Spleen (tissue), 11 donors: ENCODE results near the gene OR8J3. TPM values are rescaled to one million over a fixed set of nuclear protein-coding genes. Genes with fewer than 3 reads are reported as not detected.

ENCODE experiments used
- DNase-seq: peaks from one replicate; pipeline ENCODE4 v3.0.0-alpha.2; 2020
- H3K27ac ChIP-seq, 8 donors: fragments of 200-600 bp; sonication (generic) in 7 of 8; 1 replicate in 4 of 8; 2 replicates in 4 of 8; pipeline versions ENCODE4 v1.5.0 to v1.8.0; 2016 to 2021; ENCODE audit warnings: inconsistent platforms in 4 of 8, mild to moderate bottlenecking in 4 of 8, moderate library complexity in 1 of 8
- H3K27me3 ChIP-seq, 7 donors: fragments of 200-600 bp; sonication (generic) in 6 of 7; replicated peaks in 1 of 7; 1 replicate in 4 of 7; 2 replicates in 3 of 7; pipeline versions ENCODE4 v1.5.0 to v1.8.0; 2016 to 2021; ENCODE audit warnings: inconsistent platforms in 3 of 7, mild to moderate bottlenecking in 1 of 7
- H3K36me3 ChIP-seq, 6 donors: fragments of 200-600 bp; sonication (generic) in 5 of 6; 1 replicate in 4 of 6; 2 replicates in 2 of 6; pipeline versions ENCODE4 v1.5.0 to v1.8.0; 2016 to 2021; ENCODE audit warnings: inconsistent platforms in 2 of 6
- H3K4me1 ChIP-seq, 6 donors: fragments of 200-600 bp; sonication (generic) in 5 of 6; 1 replicate in 3 of 6; 2 replicates in 3 of 6; pipeline versions ENCODE4 v1.5.0 to v1.8.0; 2016 to 2021; ENCODE audit warnings: inconsistent platforms in 3 of 6
- H3K4me3 ChIP-seq, 8 donors: fragments of 200-600 bp; sonication (generic) in 7 of 8; 1 replicate in 4 of 8; 2 replicates in 4 of 8; pipeline versions ENCODE4 v1.5.0 to v1.8.0; 2016 to 2021; ENCODE audit warnings: inconsistent platforms in 4 of 8, mild to moderate bottlenecking in 4 of 8, moderate library complexity in 2 of 8
- H3K9me3 ChIP-seq, 8 donors: fragments of 200-600 bp; sonication (generic) in 7 of 8; 1 replicate in 4 of 8; 2 replicates in 4 of 8; pipeline versions ENCODE4 v1.5.0 to v1.8.0; 2016 to 2021; ENCODE audit warnings: inconsistent platforms in 4 of 8
- POLR2A ChIP-seq, 3 donors: fragments of 450-650 bp; IDR thresholded peaks; one replicate each; pipeline ENCODE4 v1.5.1; 2017; ENCODE audit warnings: antibody characterized with exemption in 3 of 3, mild to moderate bottlenecking in 1 of 3
- WGBS, 5 donors: extraction: QIAGEN DNeasy Blood & Tissue Kit in 3 of 5; methylation state at CpG; one replicate each; pipeline versions ENCODE4 v1.1.5 to v1.1.7; 2013 to 2018; 5-methylcytosine and 5-hydroxymethylcytosine counted together
- intact Hi-C: fragments of 100-400 bp; cut with DNase I; formaldehyde crosslinking; loops from one replicate; pipeline ENCODE4 v1.15.0; 2023; ENCODE audit warnings: low total_unique reads
- polyA plus RNA-seq, 3 donors: library from polyadenylated mRNA; stranded (reverse); fragments of 200-250 nt; gene quantifications; one replicate each; pipeline ENCODE4 v1.2.1, GENCODE V29; 2013
- small RNA-seq, 4 donors: library from RNA; depleted of rRNA; stranded (forward); fragments of <200 nt; gene quantifications; one replicate each; pipeline ENCODE3, GENCODE V24; 2016
- total RNA-seq, 7 donors: library from RNA; depleted of rRNA in 3 of 7; stranded (reverse); fragments of >200 nt in 3 of 7; fragmentation: NEBNext Ultra II Directional in 4 of 7; extraction: Animal tissue kit (Norgen Biotek cat#: 25700) in 4 of 7; gene quantifications; one replicate each; pipeline versions ENCODE4 v1.1.0 to v1.2.1, GENCODE V29; 2016 to 2021
- donor health status: healthy with polysubstance abuse.
- donor health status: DM: no; HTN: no; CAD: no; lungs with moderate emphysema.
- donor health status: DM: no; HTN: no; CAD: no.
- donor health status: Bipolar disorder and iron deficiency.
- donor health status: healthy.
- donor health status: DM: no; HTN: no; CAD: no.
- donor health status: DM: yes; HTN: yes; CAD: no.

OR8J3 gene
- total and polyA plus RNA-seq, 10 donors = not detected

DNA sequence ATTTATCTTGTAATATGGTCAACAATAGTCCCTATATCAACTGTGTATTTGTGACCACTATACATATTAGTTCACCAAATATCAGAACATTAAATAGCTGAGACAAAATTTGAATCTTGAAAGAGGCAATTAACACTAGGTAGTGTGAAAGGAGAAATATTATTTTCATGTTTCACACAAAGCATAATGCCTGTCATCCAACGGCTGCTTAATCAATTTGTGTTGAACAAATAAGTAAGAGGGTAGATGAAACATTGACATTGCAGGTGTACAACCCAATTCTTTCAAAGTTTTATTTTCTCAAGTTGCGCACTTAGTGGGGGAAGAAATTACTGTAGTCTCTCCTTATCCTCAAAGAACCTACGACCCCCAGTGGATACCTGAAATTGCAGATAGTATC lies 50.3 kb downstream of the OR8J3 start:
- DNase-seq = no peak
- WGBS, 5 donors = 66 to 78% (median 76%) methylated on average over 3 of the region's 3 CpGs
- H3K27me3 ChIP-seq = no peaks in the 10 kb centered on the region
- no peak overlapping the region for H3K27ac ChIP-seq
- no peak for TF ChIP-seq POLR2A (IDR thresholded peaks at IDR 0.05)
- peaks cover 0 to 3% (median 0%) of the 10 kb centered on the region in 8 donors for H3K9me3 ChIP-seq
- no peaks in the 10 kb centered on the region for H3K36me3 ChIP-seq
- H3K4me1 ChIP-seq = no peaks in the 10 kb centered on the region
- no peak overlapping the region for H3K4me3 ChIP-seq
- intact Hi-C loops = no loop called here

Small RNAs within 50 kb of the gene (small RNA-seq; reads per million reads assigned to genes)
- gene OR8I4P = 0 reads per million in 4 donors

Other genes with a start within 250 kb of the OR8J3 start
- gene OR5W2, start 225.6 kb downstream of the OR8J3 start, total RNA-seq = not detected
- not detected for gene OR5W2, start 225.6 kb downstream of the OR8J3 start, polyA plus RNA-seq
- not detected for gene OR5I1, start 203.8 kb downstream of the OR8J3 start, total RNA-seq
- not detected for gene OR5I1, start 203.8 kb downstream of the OR8J3 start, polyA plus RNA-seq
- not detected for gene OR10AG1, start 170.3 kb downstream of the OR8J3 start, total RNA-seq
- gene OR10AG1, start 170.3 kb downstream of the OR8J3 start, polyA plus RNA-seq = not detected
- not detected for gene OR5F1, start 145.6 kb downstream of the OR8J3 start, total RNA-seq
- gene OR5F1, start 145.6 kb downstream of the OR8J3 start, polyA plus RNA-seq = not detected
- not detected for gene OR5AS1, start 112.5 kb downstream of the OR8J3 start, total RNA-seq
- gene OR5AS1, start 112.5 kb downstream of the OR8J3 start, polyA plus RNA-seq = not detected
- not detected for gene OR8I2, start 46.9 kb downstream of the OR8J3 start, total RNA-seq
- not detected for gene OR8I2, start 46.9 kb downstream of the OR8J3 start, polyA plus RNA-seq
- not detected for gene OR8H2, start 36.5 kb downstream of the OR8J3 start, total RNA-seq
- gene OR8H2, start 36.5 kb downstream of the OR8J3 start, polyA plus RNA-seq = under 1 TPM in 1 of 3 donors, not detected in 2; 0.10 TPM
- gene OR8H3, start 17.8 kb downstream of the OR8J3 start, total RNA-seq = not detected
- not detected for gene OR8H3, start 17.8 kb downstream of the OR8J3 start, polyA plus RNA-seq
- not detected for gene OR8K5, start 20.1 kb upstream of the OR8J3 start, total RNA-seq
- gene OR8K5, start 20.1 kb upstream of the OR8J3 start, polyA plus RNA-seq = not detected
- not detected for gene OR5J2, start 36.4 kb upstream of the OR8J3 start, total RNA-seq
- not detected for gene OR5J2, start 36.4 kb upstream of the OR8J3 start, polyA plus RNA-seq
- gene OR5T2, start 94.1 kb upstream of the OR8J3 start, total RNA-seq = not detected
- gene OR5T2, start 94.1 kb upstream of the OR8J3 start, polyA plus RNA-seq = not detected
- gene OR5T3, start 112.1 kb upstream of the OR8J3 start, total RNA-seq = not detected
- not detected for gene OR5T3, start 112.1 kb upstream of the OR8J3 start, polyA plus RNA-seq
- gene OR5T1, start 134.0 kb upstream of the OR8J3 start, total RNA-seq = not detected
- gene OR5T1, start 134.0 kb upstream of the OR8J3 start, polyA plus RNA-seq = not detected
- not detected for gene OR8H1, start 152.1 kb upstream of the OR8J3 start, total RNA-seq
- gene OR8H1, start 152.1 kb upstream of the OR8J3 start, polyA plus RNA-seq = not detected
- not detected for gene OR8K3, start 174.9 kb upstream of the OR8J3 start, total RNA-seq
- not detected for gene OR8K3, start 174.9 kb upstream of the OR8J3 start, polyA plus RNA-seq
- not detected for gene OR8K1, start 205.8 kb upstream of the OR8J3 start, total RNA-seq
- not detected for gene OR8K1, start 205.8 kb upstream of the OR8J3 start, polyA plus RNA-seq
- gene OR8J1, start 214.1 kb upstream of the OR8J3 start, total RNA-seq = not detected
- not detected for gene OR8J1, start 214.1 kb upstream of the OR8J3 start, polyA plus RNA-seq
- not detected for gene OR8U1, start 235.4 kb upstream of the OR8J3 start, total RNA-seq
- not detected for gene OR8U1, start 235.4 kb upstream of the OR8J3 start, polyA plus RNA-seq